Stimulated activated CD8-positive, alpha-beta memory T cell treated with anti-CD3 and anti-CD28 coated beads, Interleukin-4, amount 100 ng/mL, for 4 hours (primary cell): ENCODE data around the gene GMDS.

Source experiments
- DNase-seq, 2 donors: peaks; one replicate each; pipeline ENCODE4 v3.0.0-alpha.2; 2020; ENCODE audit warnings: low read depth in 2 of 2, low spot score in 1 of 2

Gene GMDS

GRCh38 chr6:1726341-1726768 is 519.0 kb downstream of the GMDS start:
- no peak for DNase-seq

DNA sequence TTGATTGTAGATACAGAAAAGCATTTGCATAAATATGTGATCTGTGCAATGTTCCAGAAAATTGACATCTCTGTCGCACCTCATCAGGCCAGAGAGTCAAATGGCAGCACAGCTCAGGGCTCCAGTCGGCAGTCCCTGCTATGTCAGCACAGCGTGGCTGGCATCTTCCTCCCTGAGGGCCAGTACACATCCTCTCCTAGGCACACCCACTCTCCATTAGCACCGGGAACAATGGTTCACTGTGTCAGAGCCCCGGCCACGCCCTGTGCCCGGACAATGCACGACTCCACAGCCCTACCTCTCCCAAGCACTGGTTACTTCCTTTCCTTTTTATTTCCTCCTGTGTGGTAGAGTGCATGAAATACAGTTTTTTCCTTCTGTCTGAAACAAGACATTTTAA is 520.8 kb downstream of the GMDS start:
- DNase-seq, result no peak

- DNase-seq, result no peak
Observed at GRCh38 chr6:1724124-1724523, 521.3 kb downstream of the GMDS start.

- no peak for DNase-seq
Observed at GRCh38 chr6:1722801-1723200, 522.6 kb downstream of the GMDS start.

DNA sequence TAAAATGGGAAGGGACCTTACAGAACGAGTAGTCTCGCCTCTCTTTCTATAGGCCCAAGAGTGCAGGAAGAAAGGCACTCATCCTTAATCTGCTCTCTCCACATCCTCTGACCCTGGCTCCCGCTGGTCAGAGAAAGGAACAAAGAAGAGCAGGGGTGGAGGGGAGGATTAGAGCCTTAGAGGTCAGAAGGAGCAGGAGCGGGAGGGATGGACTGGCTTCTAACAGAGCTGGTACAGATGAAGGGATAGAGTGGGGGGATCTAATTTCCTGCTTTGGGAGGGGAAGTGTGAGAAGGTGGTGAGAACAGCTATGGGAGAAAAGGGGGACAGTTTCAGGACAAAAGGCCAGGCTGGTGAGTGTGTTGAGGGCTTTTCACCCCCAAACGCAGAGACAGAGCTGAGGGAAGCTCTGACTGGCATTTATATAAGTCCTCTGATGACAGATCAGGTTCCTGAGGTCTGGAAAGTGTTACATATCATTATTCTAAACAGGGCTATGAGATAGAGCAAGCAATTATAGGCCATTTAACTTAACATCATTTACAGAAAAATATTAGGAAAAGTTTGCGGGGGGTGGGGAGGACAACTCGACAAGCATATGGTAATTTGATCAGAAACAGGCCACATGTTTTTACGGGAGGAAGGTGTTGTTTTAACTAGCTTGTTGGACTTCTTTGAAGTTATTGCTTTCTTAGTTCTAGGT is 524.6 kb downstream of the GMDS start:
- DNase-seq, result no peak

- DNase-seq, result no peak
Observed at GRCh38 chr6:1719922-1720321, 525.5 kb downstream of the GMDS start.

DNA sequence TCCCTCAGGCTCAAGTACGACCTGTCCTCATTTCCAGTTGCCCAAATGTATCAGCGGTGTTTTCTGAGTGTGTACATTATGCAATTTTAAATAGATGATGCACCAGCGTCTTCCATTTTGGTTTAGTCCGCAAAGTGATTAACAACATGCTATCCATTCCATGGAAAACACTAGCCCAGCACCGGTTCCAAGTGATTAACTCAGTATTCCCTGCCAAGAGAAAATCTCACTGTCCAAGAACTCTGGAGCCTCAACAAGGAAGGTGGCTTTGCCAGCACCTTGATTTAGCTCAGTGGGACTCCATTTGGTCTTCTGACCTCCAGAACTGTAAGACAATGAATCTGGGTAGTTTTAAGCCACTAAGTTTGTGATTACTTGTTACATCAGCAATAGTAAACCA is 528.5 kb downstream of the GMDS start:
- DNase-seq, result no peak

DNA sequence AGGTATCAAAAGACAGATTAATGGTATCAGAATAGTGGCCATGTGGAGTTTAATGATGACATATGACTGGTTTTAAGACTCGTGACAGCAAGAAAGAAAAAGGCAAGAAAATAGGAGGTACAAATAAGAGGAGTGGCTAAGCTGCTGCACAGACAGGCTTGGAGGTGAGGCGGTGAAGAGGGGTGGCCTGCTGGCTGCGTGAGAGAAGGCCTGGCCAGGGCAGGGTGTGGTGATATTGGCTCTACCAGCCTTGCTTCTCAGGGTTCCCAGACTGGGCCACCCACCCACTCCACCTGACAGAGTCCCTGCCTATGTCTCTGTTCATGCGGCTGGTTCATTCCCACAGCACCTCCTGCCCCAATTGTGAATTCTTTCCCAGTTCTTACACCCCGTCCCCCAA is 529.0 kb downstream of the GMDS start:
- DNase-seq, result no peak

- no peak for DNase-seq
Observed at GRCh38 chr6:1715336-1715735, 530.1 kb downstream of the GMDS start.

- no peak for DNase-seq
Observed at GRCh38 chr6:1714654-1715053, 530.8 kb downstream of the GMDS start.

- DNase-seq, result no peak
Observed at GRCh38 chr6:1713016-1713600, 532.3 kb downstream of the GMDS start.

- DNase-seq, result no peak
Observed at GRCh38 chr6:1712451-1712850, 533.0 kb downstream of the GMDS start.

- DNase-seq, result no peak
Observed at GRCh38 chr6:1711136-1711535, 534.3 kb downstream of the GMDS start.

GRCh38 chr6:1709234-1709641 is 536.2 kb downstream of the GMDS start:
- no peak for DNase-seq

- DNase-seq, result no peak
Observed at GRCh38 chr6:1708820-1709219, 536.6 kb downstream of the GMDS start.

GRCh38 chr6:1708122-1708521 is 537.3 kb downstream of the GMDS start:
- no peak for DNase-seq

DNA sequence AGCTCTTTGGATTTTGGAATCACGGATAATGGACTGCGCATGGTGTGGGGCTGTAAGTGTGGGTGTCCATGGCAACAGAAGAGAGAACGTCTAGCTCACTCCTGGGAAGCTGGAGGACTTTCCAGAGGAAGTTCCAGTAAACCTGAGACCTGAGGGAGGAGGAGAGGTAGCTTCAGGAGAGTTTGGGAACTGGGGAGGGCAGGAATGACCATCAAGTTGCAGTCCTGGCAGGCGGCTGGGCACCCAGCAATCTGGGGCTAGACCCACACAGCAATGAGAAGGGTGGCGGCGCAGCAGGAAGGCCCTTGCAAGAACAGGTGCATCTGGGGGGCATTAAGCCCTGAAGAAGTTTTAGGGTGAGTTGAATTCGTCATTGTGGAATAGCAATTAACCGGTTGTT is 539.8 kb downstream of the GMDS start:
- DNase-seq, result no peak

DNA sequence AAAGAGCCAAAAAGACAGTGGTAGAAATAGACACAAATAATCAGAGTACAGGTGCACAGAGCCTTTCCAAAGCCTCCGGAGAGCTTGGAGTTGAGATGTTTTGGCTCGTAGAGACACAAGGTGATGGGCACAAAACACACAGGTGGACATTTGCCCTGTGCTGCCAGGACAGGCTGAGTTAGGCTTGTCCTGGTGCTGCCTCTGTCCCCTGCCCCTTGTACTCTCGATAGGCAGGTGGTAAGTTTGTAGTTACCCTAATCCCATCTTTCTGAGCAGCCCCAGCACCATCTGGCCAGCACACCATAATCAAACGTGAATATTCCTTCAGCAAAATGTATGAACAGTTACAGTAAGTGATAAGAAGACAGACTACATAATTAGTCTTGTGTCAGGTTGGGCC is 540.2 kb downstream of the GMDS start:
- no peak for DNase-seq

- DNase-seq, result no peak
Observed at GRCh38 chr6:1704711-1705110, 540.7 kb downstream of the GMDS start.

GRCh38 chr6:1703923-1704322 is 541.5 kb downstream of the GMDS start:
- DNase-seq, result no peak

- no peak for DNase-seq
Observed at GRCh38 chr6:1703091-1703855, 542.1 kb downstream of the GMDS start.

GRCh38 chr6:1702580-1703051 is 542.8 kb downstream of the GMDS start:
- DNase-seq, result no peak
